Measurements from ENCODE around the gene FCRL3.

Gene FCRL3

GRCh38 chr1:157678721-157679120 is 21.8 kb downstream of the FCRL3 start:
- DNase-seq, result no peak

DNA sequence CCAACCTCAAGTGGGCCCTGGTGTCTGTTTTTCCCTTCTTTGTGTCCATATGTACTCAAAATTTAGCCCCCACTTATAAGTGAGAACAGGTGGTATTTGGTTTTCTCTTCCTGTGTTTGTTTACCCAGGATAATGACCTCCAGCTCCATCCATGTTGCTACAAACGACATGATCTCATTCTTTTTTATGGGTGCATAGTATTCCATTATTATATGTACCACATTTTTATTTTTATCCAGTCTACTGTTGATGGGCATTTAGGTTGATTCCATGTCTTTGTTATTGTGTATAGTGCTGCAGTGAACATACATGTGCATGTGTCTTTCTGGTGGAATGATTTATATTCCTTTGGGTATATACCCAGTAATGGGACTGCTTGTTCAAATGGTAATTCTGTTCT is 27.6 kb downstream of the FCRL3 start:
- DNase-seq, result no peak

- DNase-seq, result no peak
Observed at GRCh38 chr1:157671895-157672294, 28.7 kb downstream of the FCRL3 start.

DNA sequence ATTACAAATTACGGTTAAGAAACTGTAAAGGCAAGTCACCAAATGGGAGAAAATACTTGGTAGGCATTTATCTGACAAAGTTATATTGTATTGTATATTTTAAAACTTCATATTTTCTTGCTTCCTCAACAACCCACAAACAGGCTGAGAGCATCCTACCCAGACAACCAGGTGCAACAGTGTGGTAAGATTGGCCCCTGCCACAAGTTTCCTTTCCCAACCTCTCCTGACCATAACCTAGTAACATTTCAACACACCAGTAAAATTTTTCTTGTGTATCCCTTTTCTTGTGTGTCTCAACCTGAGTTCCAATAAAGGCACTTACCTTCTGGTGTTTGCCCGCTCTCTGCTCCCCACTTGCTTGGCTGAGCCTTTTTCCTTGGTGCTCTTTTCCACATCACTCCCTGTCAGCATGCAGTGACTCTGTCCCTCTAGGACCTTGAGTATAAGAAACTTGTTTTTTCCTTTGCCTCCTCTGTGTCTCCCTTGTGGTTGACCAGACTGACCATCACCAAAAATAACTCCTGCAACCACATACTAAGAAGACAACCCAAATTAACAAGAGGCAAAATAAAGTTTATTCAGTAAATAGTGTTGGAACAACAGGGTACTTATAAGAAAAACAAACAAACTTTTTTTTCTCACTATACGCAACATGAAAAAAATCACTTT is 40.9 kb downstream of the FCRL3 start:
- no peak for DNase-seq

- DNase-seq, result no peak
Observed at GRCh38 chr1:157658571-157658970, 42.0 kb downstream of the FCRL3 start.

DNA sequence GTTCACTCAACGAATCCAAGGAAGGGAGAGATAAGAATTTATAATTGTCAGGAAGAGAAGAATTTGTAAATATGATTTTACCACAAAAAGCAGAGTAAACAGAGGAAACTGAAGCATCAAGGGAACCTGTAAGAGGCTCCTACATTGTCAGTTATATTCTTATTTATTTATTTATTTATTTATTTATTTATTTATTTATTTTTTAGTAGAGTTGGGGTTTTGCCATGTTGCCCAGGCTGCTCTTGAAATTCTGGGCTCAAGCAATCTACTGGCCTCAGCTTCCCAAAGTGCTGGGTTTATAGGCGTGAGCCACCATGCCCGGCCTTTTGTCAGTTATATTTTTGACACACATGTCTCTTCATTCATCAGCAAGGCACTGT is 47.1 kb downstream of the FCRL3 start:
- DNase-seq, result no peak

GRCh38 chr1:157652859-157653493 is 47.6 kb downstream of the FCRL3 start:
- no peak for DNase-seq

GRCh38 chr1:157648317-157648716 is 52.3 kb downstream of the FCRL3 start:
- DNase-seq, result no peak

GRCh38 chr1:157646144-157646543 is 54.4 kb downstream of the FCRL3 start:
- DNase-seq, result no peak

GRCh38 chr1:157641177-157641576 is 59.4 kb downstream of the FCRL3 start:
- no peak for DNase-seq

DNA sequence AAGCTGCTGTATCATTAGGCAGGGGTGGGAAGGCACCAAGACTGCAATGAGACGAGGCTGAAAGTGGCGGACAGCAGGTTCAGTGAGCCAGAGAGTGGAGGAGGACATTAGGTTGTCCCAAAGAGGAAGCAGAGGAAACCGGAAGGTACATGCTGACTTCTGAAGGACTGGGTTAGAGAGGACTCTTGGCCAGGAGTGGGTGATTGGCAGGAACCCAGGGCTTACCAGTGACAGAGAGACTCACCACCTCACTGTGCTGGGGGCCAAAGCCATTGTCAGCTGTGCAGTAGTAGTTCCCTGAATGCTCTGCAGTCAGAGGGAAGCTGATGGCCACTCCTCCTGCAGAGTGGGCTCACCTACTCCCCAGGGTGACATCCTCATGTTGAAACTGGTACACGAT is 60.8 kb downstream of the FCRL3 start:
- DNase-seq, result no peak

GRCh38 chr1:157628773-157629172 is 71.8 kb downstream of the FCRL3 start:
- no peak for DNase-seq
